ENCODE measurements around the gene LPIN3. TPM values are rescaled to one million over a fixed set of nuclear protein-coding genes. Genes with fewer than 3 reads are reported as not detected.

The LPIN3 gene
- total and polyA plus RNA-seq, 2 of the 8 experiments (the other 6 are each of a cell fraction or from before 2014, with no cell fraction given), result 3.7 to 3.9 TPM

DNA sequence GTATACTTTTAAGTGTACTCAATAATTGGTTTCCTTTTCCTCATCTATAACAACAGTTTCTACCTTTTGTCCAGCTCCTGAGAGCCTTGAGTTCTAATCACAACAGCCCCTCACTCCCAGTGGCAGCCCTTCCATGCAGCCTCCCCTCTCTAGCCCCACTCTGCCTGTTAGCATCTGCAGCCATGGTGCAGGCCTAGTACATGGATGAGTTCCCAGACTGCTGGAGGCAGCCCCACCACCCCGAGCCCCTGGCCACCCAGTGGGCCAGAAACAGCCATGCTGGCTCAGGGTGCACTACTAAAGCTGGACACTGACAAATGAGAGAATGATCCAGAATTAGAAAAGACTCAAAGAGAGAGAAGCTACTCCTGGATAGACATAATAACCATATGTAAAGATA, 9.7 kb upstream of the LPIN3 start:
- Histone ChIP-seq H2AK5ac (ENCODE audit: low read depth, low read length) (no peak overlapping the region), H4K20me1 (replicated peaks in 1 of 2; ENCODE audit: control insufficient read depth in 1 of 2, insufficient read depth in 2 of 2, low read length in 2 of 2) (no peaks in the 10 kb centered on the region), H2BK20ac (ENCODE audit: low read length) (no peak overlapping the region), H3K14ac (ENCODE audit: insufficient read length) (no peak overlapping the region), H2BK15ac (ENCODE audit: low read length) (no peak overlapping the region), H2BK5ac (ENCODE audit: low read depth, low read length) (no peak overlapping the region), H3K4me3 (ENCODE audit: extremely low read depth in 1 of 4, insufficient read depth in 2 of 4, low read depth in 3 of 4, low read length in 4 of 4) (no peak overlapping the region), H4K5ac (ENCODE audit: insufficient read length, low read depth, low read length) (no peak overlapping the region), H3K27ac (ENCODE audit: low read depth, low read length) (no peak overlapping the region), H3K9ac (replicated peaks in 1 of 4; ENCODE audit: extremely low read depth in 1 of 4, low read depth in 3 of 4, low read length in 3 of 4) (no peak overlapping the region), H2AFZ (ENCODE audit: low read length) (no peak overlapping the region), H3K23me2 (ENCODE audit: low read depth, low read length) (peaks cover 2% of the 10 kb centered on the region; the same call in 1 of the 2 replicates), H4K8ac (ENCODE audit: extremely low read depth, insufficient read depth, low read length) (no peak overlapping the region), H3K4me1 (replicated peaks in 1 of 4; ENCODE audit: control insufficient read depth in 3 of 4, insufficient read depth in 4 of 4, low read length in 3 of 4) (no peaks in the 10 kb centered on the region), H4K91ac (replicated peaks; ENCODE audit: insufficient read length, low read length) (no peak overlapping the region), H3K79me1 (ENCODE audit: low read depth, low read length) (no peaks in the 10 kb centered on the region), H3K9me3 (ENCODE audit: insufficient read depth in 2 of 2, low read depth in 1 of 2, low read length in 1 of 2) (no peaks in the 10 kb centered on the region), H3K27me3 (replicated peaks in 1 of 4; ENCODE audit: control insufficient read depth in 3 of 4, extremely low read depth in 1 of 4, insufficient read depth in 3 of 4, low read length in 3 of 4) (no peaks in the 10 kb centered on the region), H3K56ac (replicated peaks; ENCODE audit: insufficient read length, low read depth, low read length) (no peak overlapping the region), H3K4ac (replicated peaks; ENCODE audit: insufficient read length, low read depth, low read length) (no peak overlapping the region), H3K23ac (ENCODE audit: insufficient read length) (no peak overlapping the region), H2BK120ac (replicated peaks; ENCODE audit: low read depth, low read length) (no peak overlapping the region), H3K79me2 (ENCODE audit: control insufficient read depth in 1 of 2, insufficient read depth in 2 of 2, low read length in 2 of 2) (no peaks in the 10 kb centered on the region), H3K4me2 (ENCODE audit: insufficient read depth in 1 of 2, low read depth in 2 of 2, low read length in 2 of 2) (no peak overlapping the region), H3K18ac (ENCODE audit: extremely low read depth, low read length) (no peak overlapping the region), H2BK12ac (ENCODE audit: low read depth, low read length) (no peak overlapping the region), H3K36me3 (ENCODE audit: control insufficient read depth in 2 of 4, insufficient read depth in 4 of 4, low read length in 3 of 4) (no peaks in the 10 kb centered on the region)
- FAIRE-seq (no peak), DNase-seq (ENCODE audit: low read depth in 1 of 2, low spot score in 2 of 2) (no peak)
- POLR2A ChIA-PET (ENCODE audit: partially characterized antibody), result no interaction called here
- TF ChIP-seq CEBPB (IDR thresholded peaks at IDR 0.05; ENCODE audit: low read depth, low read length) (no peak), PHF8 (conservative IDR thresholded peaks at IDR 0.05; ENCODE audit: low read depth, low read length) (no peak), EZH2 (IDR thresholded peaks at IDR 0.05; ENCODE audit: low read depth, low read length, severe bottlenecking) (no peak)
- WGBS, 2 experiments (ENCODE audit: extremely low coverage in 1 of 2, insufficient coverage in 1 of 2, insufficient read length in 1 of 2, insufficient replicate concordance in 2 of 2, low coverage in 1 of 2, low lambda C conversion rate in 2 of 2, missing lambda C conversion rate in 1 of 2), result 100% methylated on average over 1 of the region's 1 CpG; no CpG with 5 or more reads in 1 of the 2 experiments
- CTCF ChIA-PET (ENCODE audit: partially characterized antibody), result interaction anchor here (1.3 to 3.2 kb wide), 3 partner anchors 8 to 196 kb away, joined by 3 to 16 read pairs (median 5); partner anchors contain the start of gene LPIN3

All from H1 (cell line).